ENCODE measurements around the gene TNP2. TPM values are rescaled to one million over a fixed set of nuclear protein-coding genes. Genes with fewer than 3 reads are reported as not detected.

TNP2 gene
- polyA plus RNA-seq, 3 donors: not detected

GRCh38 chr16:11310634-11310977 is 41.5 kb upstream of the TNP2 start:
- Histone ChIP-seq H3K27ac (ENCODE audit: low read depth in 1 of 2, low read length in 2 of 2) (peak overlapping the region; percentile 36 to 72), H4K20me1 (ENCODE audit: insufficient read depth, low read length) (no peaks in the 10 kb centered on the region), H3K4me1 (ENCODE audit: control insufficient read depth in 1 of 2, insufficient read depth in 2 of 2, low read length in 2 of 2) (peaks cover 70 to 75% of the 10 kb centered on the region in 2 donors), H2AFZ (ENCODE audit: insufficient read depth, low read depth, low read length, poor library complexity, severe bottlenecking) (no peak overlapping the region), H3K9me3 (replicated peaks in 1 of 2; ENCODE audit: control insufficient read depth in 1 of 2, insufficient read depth in 1 of 2, low read length in 2 of 2) (no peaks in the 10 kb centered on the region), H3K79me2 (ENCODE audit: insufficient read depth, low read length) (no peaks in the 10 kb centered on the region), H3K27me3 (ENCODE audit: control insufficient read depth in 2 of 2, insufficient read depth in 2 of 2, low read length in 2 of 2) (peaks cover 0 to 8% of the 10 kb centered on the region in 2 donors), H3K36me3 (replicated peaks in 1 of 2; ENCODE audit: control insufficient read depth in 1 of 2, insufficient read depth in 2 of 2, low read length in 2 of 2) (no peaks in the 10 kb centered on the region), H3K4me2 (replicated peaks; ENCODE audit: extremely low read depth, low read length, poor library complexity, severe bottlenecking) (peak overlapping the region; percentile 50), H3K9ac (ENCODE audit: insufficient read depth, low read length, poor library complexity, severe bottlenecking) (no peak overlapping the region), H3K4me3 (replicated peaks in 1 of 3; ENCODE audit: low read depth in 2 of 3, low read length in 3 of 3) (peak overlapping the region in 1 of 3 experiments; percentile 41)
- Mint-ChIP-seq H3K9me3 (peaks cover 0 to 2% (median 0%) of the 10 kb centered on the region in 7 donors), H3K36me3 (peaks cover 0 to 7% of the 10 kb centered on the region in 2 donors), H3K27ac (peak overlapping the region; percentile 54 to 92 (median 85)), H3K4me1 (peaks cover 75% of the 10 kb centered on the region), H3K27me3 (ENCODE audit: low read depth in 3 of 3) (peaks cover 16 to 30% (median 21%) of the 10 kb centered on the region in 3 donors), H3K4me3 (no peak overlapping the region)
- DNase-seq: no peak
- no peak for TF ChIP-seq CTCF (IDR thresholded peaks at IDR 0.05)
- WGBS (ENCODE audit: insufficient coverage): 80% methylated on average over 1 of the region's 3 CpGs
- intact Hi-C loops (cut with micrococcal nuclease): loop anchor here (5.0 kb wide), 3 partner anchors 37 to 52 kb away; partner anchors contain the start of gene RMI2 (in 1 of the 2)

GRCh38 chr16:11309895-11310633 is 40.9 kb upstream of the TNP2 start:
- 94% methylated on average over 6 of the region's 9 CpGs for WGBS (ENCODE audit: insufficient coverage)
- H3K79me2 ChIP-seq (ENCODE audit: insufficient read depth, low read length): no peaks in the 10 kb centered on the region
- Mint-ChIP-seq H3K9me3 (peaks cover 0 to 2% (median 0%) of the 10 kb centered on the region in 7 donors), H3K4me1 (peaks cover 78% of the 10 kb centered on the region), H3K36me3 (peaks cover 0 to 7% of the 10 kb centered on the region in 2 donors), H3K4me3 (peak overlapping the region in 1 of 2 donors; percentile 63), H3K27ac (peak overlapping the region; percentile 37 to 92 (median 66)), H3K27me3 (ENCODE audit: low read depth in 3 of 3) (peaks cover 15 to 25% (median 16%) of the 10 kb centered on the region in 3 donors)
- H3K9me3 ChIP-seq (replicated peaks in 1 of 2; ENCODE audit: control insufficient read depth in 1 of 2, insufficient read depth in 1 of 2, low read length in 2 of 2): no peaks in the 10 kb centered on the region
- H3K4me1 ChIP-seq (ENCODE audit: control insufficient read depth in 1 of 2, insufficient read depth in 2 of 2, low read length in 2 of 2): peaks cover 76 to 81% of the 10 kb centered on the region in 2 donors
- no peak overlapping the region for H3K9ac ChIP-seq (ENCODE audit: insufficient read depth, low read length, poor library complexity, severe bottlenecking)
- DNase-seq: no peak
- no peak for TF ChIP-seq CTCF (IDR thresholded peaks at IDR 0.05)
- no peaks in the 10 kb centered on the region for H4K20me1 ChIP-seq (ENCODE audit: insufficient read depth, low read length)
- H3K27me3 ChIP-seq (ENCODE audit: control insufficient read depth in 2 of 2, insufficient read depth in 2 of 2, low read length in 2 of 2): peaks cover 0 to 5% of the 10 kb centered on the region in 2 donors
- H3K4me3 ChIP-seq (replicated peaks in 1 of 3; ENCODE audit: low read depth in 2 of 3, low read length in 3 of 3): peak overlapping the region in 1 of 3 experiments; percentile 41
- H3K27ac ChIP-seq (ENCODE audit: low read depth in 1 of 2, low read length in 2 of 2): peak overlapping the region in 1 of 2 donors; percentile 72
- intact Hi-C loops (cut with micrococcal nuclease): loop anchor here (5.0 kb wide), 3 partner anchors 37 to 52 kb away; partner anchors contain the start of gene RMI2 (in 1 of the 2)
- H3K36me3 ChIP-seq (replicated peaks in 1 of 2; ENCODE audit: control insufficient read depth in 1 of 2, insufficient read depth in 2 of 2, low read length in 2 of 2): no peaks in the 10 kb centered on the region
- H3K4me2 ChIP-seq (replicated peaks; ENCODE audit: extremely low read depth, low read length, poor library complexity, severe bottlenecking): no peak overlapping the region
- H2AFZ ChIP-seq (ENCODE audit: insufficient read depth, low read depth, low read length, poor library complexity, severe bottlenecking): no peak overlapping the region

Data from CD14-positive monocyte (primary cell).